ENCODE measurements around the gene SLC16A10. TPM values are rescaled to one million over a fixed set of nuclear protein-coding genes. Genes with fewer than 3 reads are reported as not detected.
A peak's percentile ranks its signal among the peaks of the same experiment; 100 is the strongest.
"Not testable (repeated sequence)": the region's sequence is repeated elsewhere in the genome, so short reads cannot be mapped to it uniquely, and the experiment has no call there.

SLC16A10 gene
- total RNA-seq, 1 experiment from 2014 or later = 0.18 TPM

GRCh38 chr6:111057074-111057752, 30.1 kb upstream of the SLC16A10 start:
- POLR2A ChIA-PET = no interaction called here
- in situ Hi-C loops (cut with HindIII; ENCODE audit: low pct_unique_long_range_greater_than_20kb, low sequenced_read_pairs) = no loop called here

GRCh38 chr6:111061508-111061907, 25.8 kb upstream of the SLC16A10 start:
- Histone ChIP-seq H3K9me3 (ENCODE audit: control insufficient read depth, insufficient read depth, low read depth, low read length) (no peaks in the 10 kb centered on the region), H3K4me3 (ENCODE audit: low read depth in 2 of 2, low read length in 2 of 2) (no peak overlapping the region), H3K27me3 (ENCODE audit: control insufficient read depth, insufficient read depth, low read length) (peaks cover 2% of the 10 kb centered on the region; the same call in 1 of the 2 replicates), H3K27ac (ENCODE audit: low read length) (no peak overlapping the region), H3K4me1 (ENCODE audit: control insufficient read depth, insufficient read depth, low read length) (peaks cover 3% of the 10 kb centered on the region; the same call in 1 of the 2 replicates), H3K36me3 (ENCODE audit: control insufficient read depth, insufficient read depth, low read length) (no peaks in the 10 kb centered on the region)
- ChIA-PET CTCF (no interaction called here), POLR2A (no interaction called here)
- no TSS peak for BruUV-seq (replicated peaks)
- DNase-seq (ENCODE audit: low read depth, low spot score) (no peak), ATAC-seq (no peak)
- in situ Hi-C loops (cut with HindIII; ENCODE audit: low pct_unique_long_range_greater_than_20kb, low sequenced_read_pairs) (no loop called here), intact Hi-C loops (cut with micrococcal nuclease; ENCODE audit: unreplicated experiment) (no loop called here)
- no peak for TF ChIP-seq REST (IDR thresholded peaks at IDR 0.05; ENCODE audit: insufficient read depth in 1 of 2, low read depth in 2 of 2, low read length in 1 of 2)
- TF ChIP-seq TCF7L2 (IDR thresholded peaks at IDR 0.05; ENCODE audit: low read depth, low read length) = no peak
- TF ChIP-seq POLR2AphosphoS5 (IDR thresholded peaks at IDR 0.05; ENCODE audit: low read depth, low read length) = no peak
- no peak for TF ChIP-seq SIN3A (IDR thresholded peaks at IDR 0.05; ENCODE audit: borderline replicate concordance, insufficient read depth, low read depth, low read length)
- no peak for TF ChIP-seq CTCF (IDR thresholded peaks at IDR 0.05)

More at GRCh38 chr6:111057074-111057752, 30.1 kb upstream of the SLC16A10 start:
- Histone ChIP-seq H3K36me3 (ENCODE audit: control insufficient read depth, insufficient read depth, low read length) (no peaks in the 10 kb centered on the region), H3K4me3 (ENCODE audit: low read depth in 2 of 2, low read length in 2 of 2) (no peak overlapping the region), H3K4me1 (ENCODE audit: control insufficient read depth, insufficient read depth, low read length) (peaks cover 3% of the 10 kb centered on the region; the same call in 1 of the 2 replicates), H3K9me3 (ENCODE audit: control insufficient read depth, insufficient read depth, low read depth, low read length) (no peaks in the 10 kb centered on the region), H3K27ac (ENCODE audit: low read length) (no peak overlapping the region), H3K27me3 (ENCODE audit: control insufficient read depth, insufficient read depth, low read length) (peaks cover 2% of the 10 kb centered on the region; the same call in 1 of the 2 replicates)
- BruUV-seq (replicated peaks) = no TSS peak
- intact Hi-C loops (cut with micrococcal nuclease; ENCODE audit: unreplicated experiment) = loop anchor here (1.0 kb wide), 1 partner anchor 153 kb away; no protein-coding TSS in a partner anchor
- DNase-seq (ENCODE audit: low read depth, low spot score) (peak; percentile 47), ATAC-seq (peak; percentile 90)
- TF ChIP-seq CTCF (IDR thresholded peaks at IDR 0.05) = peak; percentile 95
- TF ChIP-seq POLR2AphosphoS5 (IDR thresholded peaks at IDR 0.05; ENCODE audit: low read depth, low read length) = no peak
- CTCF ChIA-PET = interaction anchor here (0.5 to 1.0 kb wide), 3 partner anchors 14 to 153 kb away, joined by 4 to 14 read pairs (median 4); no protein-coding TSS in a partner anchor

- intact Hi-C loops (cut with micrococcal nuclease; ENCODE audit: unreplicated experiment); in situ Hi-C loops (cut with HindIII; ENCODE audit: low pct_unique_long_range_greater_than_20kb, low sequenced_read_pairs); CTCF ChIA-PET; ATAC-seq; H3K4me3 ChIP-seq (ENCODE audit: low read depth in 2 of 2, low read length in 2 of 2); DNase-seq (ENCODE audit: low read depth, low spot score); H3K36me3 ChIP-seq (ENCODE audit: control insufficient read depth, insufficient read depth, low read length); H3K9me3 ChIP-seq (ENCODE audit: control insufficient read depth, insufficient read depth, low read depth, low read length); H3K27ac ChIP-seq (ENCODE audit: low read length); BruUV-seq (replicated peaks); H3K4me1 ChIP-seq (ENCODE audit: control insufficient read depth, insufficient read depth, low read length); H3K27me3 ChIP-seq (ENCODE audit: control insufficient read depth, insufficient read depth, low read length); POLR2A ChIA-PET: not testable (repeated sequence)
Measured at GRCh38 chr6:111061985-111062384, 25.3 kb upstream of the SLC16A10 start.

GRCh38 chr6:111062860-111063259, 24.4 kb upstream of the SLC16A10 start:
- DNase-seq (ENCODE audit: low read depth, low spot score); intact Hi-C loops (cut with micrococcal nuclease; ENCODE audit: unreplicated experiment); H3K27ac ChIP-seq (ENCODE audit: low read length); CTCF ChIA-PET; POLR2A ChIA-PET; H3K9me3 ChIP-seq (ENCODE audit: control insufficient read depth, insufficient read depth, low read depth, low read length); ATAC-seq; H3K4me3 ChIP-seq (ENCODE audit: low read depth in 2 of 2, low read length in 2 of 2); in situ Hi-C loops (cut with HindIII; ENCODE audit: low pct_unique_long_range_greater_than_20kb, low sequenced_read_pairs); H3K27me3 ChIP-seq (ENCODE audit: control insufficient read depth, insufficient read depth, low read length); H3K36me3 ChIP-seq (ENCODE audit: control insufficient read depth, insufficient read depth, low read length); H3K4me1 ChIP-seq (ENCODE audit: control insufficient read depth, insufficient read depth, low read length); BruUV-seq (replicated peaks): not testable (repeated sequence)
